HG03039 (cell line): ENCODE measurements around the gene TEX2.
A peak's percentile ranks its signal among the peaks of the same experiment; 100 is the strongest.

Source experiments
- ATAC-seq: cut with Tn5 transposase; IDR thresholded peaks from one replicate; pipeline ENCODE4 v1.9.1; 2021; ENCODE audit warnings: mild to moderate bottlenecking, moderate library complexity; ENCODE audit not compliant: unreplicated experiment

Gene TEX2

DNA sequence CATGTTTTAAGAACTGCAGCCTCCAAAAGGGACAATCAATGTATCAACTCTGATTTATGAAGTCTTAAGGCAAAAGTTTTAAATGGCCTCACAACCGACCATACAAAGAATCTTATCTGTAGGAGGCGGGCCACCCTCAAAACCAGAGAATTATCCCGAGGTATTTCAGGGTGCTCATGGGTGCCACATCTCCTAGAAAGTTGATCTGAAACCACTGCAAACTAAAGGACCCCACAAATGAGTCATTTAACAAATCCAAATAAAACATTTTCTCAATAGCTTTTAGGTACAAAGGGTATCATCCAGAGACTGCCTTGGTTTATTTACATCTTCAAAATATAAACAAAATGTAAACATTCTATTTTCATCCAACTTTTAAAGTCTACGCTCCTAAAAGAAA lies 139.9 kb downstream of the TEX2 start:
- no peak for ATAC-seq

DNA sequence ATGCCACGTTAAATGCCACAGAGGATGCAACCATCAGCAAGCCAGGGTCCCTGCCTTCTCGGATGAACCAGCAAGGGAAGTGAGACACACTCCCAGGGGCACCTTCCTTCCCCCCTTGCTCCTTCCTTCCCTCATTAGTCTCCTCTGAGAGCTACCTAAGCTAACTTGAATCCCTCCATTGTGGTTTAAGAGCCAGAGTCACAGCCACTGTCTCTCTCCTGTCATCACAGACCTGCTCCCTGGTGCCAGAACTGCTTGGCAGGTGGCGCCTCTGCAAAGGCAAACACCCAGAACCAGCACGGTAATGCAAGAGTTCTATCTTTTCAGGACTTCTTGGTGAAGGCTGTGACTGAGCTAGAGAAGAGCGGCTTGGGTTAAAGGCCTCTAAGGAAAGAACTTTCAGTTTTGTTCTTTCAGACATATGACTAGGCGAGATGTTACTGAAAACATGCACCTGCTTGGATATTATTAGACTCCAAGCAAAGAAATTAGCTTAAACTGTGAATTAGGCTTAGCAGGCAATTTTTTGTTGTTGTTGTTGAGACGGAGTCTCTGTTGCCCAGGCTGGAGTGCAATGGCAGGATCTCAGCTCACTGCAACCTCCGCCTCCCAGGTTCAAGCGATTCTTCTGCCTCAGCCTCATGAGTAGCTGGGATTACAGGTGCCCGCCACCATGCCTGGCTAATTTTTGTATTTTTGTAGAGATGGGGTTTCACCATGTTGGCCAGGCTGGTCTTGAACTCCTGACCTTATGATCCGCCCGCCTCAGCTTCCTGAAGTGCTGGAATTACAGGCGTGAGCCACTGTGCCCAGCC lies 141.9 kb downstream of the TEX2 start:
- peak; percentile 51 for ATAC-seq

DNA sequence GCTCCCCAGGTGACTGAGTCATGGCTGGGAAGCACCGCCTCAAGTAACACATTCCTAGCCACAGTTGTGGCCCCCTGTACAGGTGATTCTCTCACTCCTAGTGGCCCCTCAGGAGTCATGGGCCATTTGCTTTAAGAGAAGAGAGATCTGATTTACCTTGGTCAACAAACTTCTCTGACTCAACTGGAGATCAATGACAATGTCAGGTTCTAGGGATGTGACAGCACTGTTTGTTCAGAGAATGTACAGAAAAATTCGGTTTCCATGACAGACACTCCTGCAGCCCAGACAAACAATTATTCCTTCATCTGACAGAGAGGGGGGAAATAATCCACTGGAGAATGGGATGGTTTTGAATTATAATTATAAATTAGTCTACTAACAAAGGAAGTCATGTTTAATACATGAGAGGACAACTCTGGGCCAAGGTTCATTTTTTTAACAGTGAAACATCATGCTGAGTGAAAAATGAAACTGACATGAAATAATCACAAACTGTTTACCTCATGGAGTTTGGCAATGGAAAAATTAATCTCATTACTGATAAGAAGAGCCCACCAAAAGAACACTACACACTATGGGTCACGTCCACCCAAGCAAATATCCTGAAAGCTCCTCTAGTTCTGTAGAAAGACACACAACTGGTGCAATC lies 142.8 kb downstream of the TEX2 start:
- no peak for ATAC-seq

DNA sequence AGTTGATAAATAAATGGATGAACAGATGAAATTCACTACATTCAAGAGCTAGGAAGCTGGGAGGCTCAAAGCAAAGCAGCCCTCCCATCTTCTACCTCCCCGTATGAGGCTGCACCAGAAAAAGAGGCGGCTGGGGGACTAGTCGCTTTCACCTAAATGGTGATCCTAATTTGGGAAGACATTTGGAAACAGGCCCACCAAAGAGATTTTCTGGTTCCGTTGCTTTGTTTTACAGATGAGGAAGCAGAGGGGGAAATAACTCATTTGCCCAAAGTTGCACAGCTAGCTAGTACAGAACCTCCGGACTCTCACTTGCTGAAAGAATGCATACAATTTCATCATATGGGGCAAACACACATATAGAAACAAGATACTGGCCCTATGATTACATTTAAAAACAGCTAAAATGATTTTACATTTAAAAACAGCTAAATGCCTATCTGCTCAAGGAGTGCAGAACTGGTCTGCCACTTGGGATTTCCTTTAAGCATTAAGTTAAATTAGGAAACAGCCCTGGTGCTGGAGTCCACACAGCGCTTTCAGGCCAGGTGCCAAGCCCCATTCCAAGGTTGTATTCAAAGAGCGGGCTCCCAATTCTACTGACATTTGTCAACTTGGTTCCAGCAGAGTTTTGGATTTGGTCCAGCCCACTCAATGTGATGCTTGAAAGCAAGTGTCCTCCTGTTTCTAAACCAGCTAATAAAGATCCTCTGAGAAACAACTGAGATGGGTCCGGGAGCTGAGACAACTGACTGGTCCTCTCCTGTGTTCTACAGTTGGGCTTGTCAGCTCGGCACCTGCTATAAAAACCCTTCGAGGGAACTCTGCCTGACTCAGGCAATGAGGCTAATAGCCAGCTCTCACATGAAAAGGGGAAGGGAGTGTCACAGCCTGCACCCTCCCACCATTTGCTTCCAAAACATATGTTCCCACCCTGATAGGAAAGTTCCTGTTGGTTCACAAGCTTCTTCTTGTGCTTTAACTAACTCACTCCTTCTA lies 144.8 kb downstream of the TEX2 start:
- no peak for ATAC-seq

DNA sequence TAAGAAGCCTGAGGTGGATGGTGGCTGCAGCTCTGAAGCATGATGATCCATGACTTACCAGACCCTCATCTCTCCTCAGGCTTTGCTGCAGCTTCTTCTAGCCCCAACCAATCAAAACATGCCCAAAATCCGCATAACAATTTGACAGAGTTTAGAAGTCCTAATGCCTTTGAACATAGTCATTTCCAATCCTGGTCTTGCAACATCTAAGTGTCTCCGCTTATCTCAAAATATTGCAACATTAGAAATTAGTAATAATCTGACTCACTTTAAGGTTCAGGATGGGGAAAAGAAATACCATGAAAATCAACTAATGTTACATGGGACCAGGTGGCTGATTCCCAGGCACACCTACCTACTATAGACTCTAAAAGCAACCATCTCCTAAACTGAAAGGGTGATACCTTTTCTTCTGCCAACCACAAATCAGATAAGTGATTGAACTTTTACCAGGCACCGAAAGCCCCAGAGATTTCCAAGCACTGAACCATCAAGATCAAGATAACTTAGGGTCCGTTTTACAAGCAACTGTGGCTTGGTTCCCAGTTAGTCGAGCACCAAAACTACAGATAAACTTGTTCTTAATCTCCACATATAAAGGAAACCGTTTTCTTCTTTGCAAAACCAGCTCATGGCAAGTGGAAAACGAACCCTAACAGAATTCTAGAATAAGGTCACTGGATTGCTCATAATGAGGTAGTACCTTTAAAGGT lies 147.1 kb downstream of the TEX2 start:
- ATAC-seq: no peak

DNA sequence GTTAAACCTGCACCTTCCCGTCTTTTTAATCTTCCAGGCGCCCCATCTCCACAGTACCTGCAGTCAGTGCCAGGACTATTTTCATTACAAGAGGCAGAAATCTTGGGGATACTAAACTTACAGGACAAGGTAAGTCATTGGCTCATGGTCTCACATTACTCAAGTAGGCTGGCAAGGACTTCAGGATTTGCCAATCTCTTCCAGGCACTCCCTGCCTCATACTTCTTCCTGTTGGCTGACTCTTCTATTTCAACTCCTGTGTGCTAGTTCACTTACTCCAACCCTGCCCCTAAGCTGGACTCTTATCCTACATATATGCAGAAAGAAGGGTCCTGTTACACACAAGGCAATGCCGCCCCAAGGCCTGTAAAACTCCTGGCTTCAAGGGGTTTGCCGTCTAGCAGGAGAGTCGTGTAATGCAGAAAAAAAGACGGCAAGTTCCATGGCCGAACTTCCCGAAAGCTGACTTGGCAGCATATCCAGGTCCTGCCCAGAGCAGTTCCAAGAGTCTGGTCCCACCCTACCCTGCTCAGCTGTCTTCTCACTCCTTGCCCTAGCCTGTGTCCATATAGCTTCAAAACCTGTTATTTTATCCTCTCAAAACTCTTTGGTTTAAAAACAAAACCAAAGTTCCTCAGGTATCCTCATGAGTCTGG lies 147.9 kb downstream of the TEX2 start:
- no peak for ATAC-seq

DNA sequence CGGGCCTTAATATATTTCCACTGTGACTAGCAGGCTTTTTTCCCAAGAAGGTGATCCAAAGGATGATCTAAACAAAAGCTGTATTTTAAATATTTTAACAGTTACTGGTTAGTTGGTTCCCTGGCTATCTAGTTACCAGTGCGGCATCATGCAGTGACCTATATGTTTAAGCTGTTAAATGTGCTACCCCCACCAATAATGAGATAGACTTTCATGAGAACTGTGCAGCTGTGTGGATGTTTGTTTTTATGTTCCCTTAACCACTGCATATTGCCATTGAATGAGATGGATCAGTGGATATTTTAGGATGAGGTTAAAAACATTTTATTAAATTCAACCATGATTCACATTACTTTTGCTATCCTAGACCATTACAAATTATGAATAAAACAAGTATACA lies 150.1 kb downstream of the TEX2 start:
- no peak for ATAC-seq

DNA sequence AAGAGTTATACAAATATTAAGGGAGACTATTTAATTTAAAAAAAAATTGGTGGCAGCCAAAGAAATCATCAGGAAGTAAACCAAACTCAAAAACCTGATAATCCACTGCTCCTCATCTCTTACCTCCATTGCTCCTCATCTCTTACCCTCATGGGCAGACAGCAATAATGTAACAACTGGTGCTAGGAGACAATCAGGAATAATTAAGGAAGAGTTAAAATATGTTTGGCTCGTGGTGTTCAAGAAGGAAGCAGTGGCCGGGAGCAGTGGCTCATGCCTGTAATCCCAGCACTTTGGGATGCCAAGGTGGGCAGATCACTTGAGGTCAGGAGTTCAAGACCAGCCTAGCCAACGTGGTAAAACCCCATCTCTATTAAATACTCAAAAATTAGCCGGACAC lies 151.2 kb downstream of the TEX2 start:
- ATAC-seq: no peak

DNA sequence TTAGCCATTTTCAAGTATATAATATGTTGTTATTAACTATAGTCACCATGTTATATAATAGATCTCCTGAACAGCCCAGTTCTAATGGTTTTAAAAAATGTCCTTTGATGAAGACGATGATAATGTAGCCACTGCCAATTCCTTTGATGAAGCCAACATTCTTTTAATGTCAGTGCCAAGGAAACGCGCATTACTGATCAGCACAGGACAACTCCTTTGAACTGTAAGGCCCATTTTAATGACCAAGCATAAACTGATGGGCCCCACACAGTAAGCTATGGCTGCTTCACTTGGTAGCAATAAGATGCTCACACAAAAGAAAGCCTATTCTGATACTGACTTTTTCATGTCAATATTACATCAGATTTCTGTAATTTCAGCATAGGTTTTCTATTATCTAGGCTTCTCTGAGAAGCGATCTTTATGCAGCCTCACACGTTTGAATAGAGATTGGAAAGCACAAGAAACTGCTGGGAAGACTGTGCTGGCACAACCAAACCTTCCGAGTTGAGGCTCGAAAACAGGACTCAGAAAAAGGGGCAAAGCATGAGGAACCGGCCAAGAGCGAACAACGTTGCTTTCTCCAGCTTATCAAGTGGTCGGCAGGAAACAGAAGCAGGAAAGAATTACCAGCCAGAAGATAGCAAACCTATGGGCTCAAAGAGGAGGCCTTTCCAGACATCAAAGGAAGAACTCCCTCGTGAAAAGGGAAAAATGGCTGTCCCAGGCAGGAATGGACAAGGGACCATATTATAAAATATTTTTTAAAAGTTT lies 152.5 kb downstream of the TEX2 start:
- no peak for ATAC-seq

DNA sequence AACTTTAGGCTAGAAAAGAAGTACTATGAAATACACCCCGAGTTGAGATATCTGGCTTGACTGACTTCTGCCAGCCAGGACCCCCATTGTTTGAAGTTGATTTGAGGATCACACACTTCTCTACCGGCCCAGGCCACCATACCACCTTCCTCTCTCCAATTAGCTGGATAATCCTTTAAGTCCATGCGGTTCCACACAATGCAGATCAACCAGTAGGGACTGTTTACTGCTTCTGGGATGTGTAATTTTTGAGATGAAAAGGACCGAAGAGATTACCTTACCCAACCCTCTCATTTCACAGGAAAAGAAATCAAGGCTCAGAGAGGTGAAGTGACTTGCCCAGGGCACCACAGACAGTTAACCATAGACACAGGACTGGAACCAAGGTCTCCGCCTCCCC lies 153.7 kb downstream of the TEX2 start:
- no peak for ATAC-seq

DNA sequence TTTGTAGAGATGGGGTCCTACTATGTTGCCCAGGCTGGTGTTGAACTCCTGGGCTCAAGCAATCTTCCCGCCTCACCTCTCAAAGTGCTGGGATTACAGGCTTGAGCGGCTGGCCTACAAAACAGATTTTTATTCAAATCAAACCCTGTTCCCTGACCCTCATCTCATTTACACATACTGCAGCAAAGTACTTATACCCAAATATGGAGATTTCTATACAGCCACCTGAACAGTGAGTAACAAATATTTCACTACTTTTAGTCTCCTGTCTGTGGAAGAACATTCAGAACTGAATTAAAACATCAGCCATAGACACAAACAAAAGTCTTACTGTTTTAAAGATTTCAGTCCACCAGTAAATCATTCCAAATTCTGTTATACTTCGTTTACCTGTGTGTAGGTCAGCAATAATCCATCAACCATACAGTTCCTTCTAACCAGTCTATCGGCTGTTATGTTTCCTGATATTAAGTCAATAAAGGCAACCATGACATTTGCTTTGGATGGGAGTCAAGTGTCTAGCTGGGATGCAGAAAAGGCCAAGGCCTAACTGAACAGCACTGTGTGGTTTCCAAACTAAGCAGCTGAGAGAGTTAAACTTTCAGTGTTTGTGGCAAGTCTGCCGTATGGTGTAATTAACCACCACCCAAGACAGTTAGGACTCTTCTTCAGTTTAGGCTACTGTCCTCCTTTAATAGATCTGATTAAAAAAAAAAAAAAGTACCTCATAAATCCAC lies 155.4 kb downstream of the TEX2 start:
- no peak for ATAC-seq

DNA sequence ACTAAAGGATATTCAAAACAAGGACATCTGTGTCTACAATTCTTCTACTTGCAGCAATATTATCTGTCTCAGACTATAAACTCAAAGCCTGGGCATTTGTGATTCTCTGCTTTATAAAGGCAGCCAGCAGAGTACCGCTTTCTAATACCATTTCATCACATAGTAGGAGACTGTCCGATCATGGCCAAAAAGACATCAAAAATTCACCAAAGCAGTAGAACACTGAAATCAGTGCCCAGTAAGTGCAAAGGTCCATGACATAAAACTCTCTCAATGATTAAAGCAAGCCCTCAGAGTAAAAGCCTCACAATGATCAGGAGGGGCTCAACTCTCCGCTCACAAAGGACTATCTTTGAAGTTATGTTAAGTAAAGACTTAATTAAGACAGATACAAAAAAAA lies 156.1 kb downstream of the TEX2 start:
- no peak for ATAC-seq

DNA sequence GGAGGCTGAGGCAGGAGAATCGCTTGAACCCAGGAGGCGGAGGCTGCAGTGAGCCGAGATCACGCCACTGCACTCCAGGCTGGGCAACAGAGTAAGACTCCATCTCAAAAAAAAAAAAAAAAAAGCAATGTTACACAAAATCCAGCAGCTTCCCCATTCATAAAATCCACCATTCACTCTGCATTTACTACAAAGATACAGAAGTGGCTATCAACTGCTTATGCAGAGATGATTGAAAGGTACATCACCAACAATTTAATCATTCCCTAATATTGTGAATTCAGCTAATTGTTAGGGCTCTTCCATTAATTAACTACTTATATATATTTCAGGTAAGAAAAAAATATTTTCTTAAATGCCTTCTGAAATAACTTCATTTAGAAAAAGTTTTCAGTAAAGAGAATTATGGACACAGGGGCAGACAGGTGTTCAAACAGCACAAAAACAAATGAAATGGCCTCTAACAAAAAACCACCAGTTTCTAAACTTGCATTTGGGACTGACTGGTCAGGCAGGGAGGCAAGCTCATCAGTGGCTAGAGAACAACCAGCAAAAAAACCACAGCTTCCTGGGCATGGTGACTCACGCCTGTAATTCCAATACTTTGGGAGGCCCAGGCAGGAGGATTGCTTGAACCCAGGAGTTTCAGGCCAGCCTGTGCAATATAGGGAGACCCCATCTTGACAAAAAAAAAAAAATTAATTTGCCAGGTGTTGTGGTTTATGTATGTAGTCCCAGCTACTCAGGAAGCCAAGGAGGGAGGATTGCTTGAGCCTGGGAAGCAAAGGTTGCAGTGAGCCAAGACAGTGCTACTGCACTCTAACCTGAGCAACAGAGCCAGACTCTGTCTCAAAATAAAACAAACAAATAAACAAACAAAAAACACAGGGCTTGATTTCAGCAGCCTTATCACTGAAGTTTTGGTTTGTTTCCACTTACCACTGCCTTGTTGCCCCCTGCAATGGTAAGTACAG lies 159.4 kb downstream of the TEX2 start:
- ATAC-seq: no peak

DNA sequence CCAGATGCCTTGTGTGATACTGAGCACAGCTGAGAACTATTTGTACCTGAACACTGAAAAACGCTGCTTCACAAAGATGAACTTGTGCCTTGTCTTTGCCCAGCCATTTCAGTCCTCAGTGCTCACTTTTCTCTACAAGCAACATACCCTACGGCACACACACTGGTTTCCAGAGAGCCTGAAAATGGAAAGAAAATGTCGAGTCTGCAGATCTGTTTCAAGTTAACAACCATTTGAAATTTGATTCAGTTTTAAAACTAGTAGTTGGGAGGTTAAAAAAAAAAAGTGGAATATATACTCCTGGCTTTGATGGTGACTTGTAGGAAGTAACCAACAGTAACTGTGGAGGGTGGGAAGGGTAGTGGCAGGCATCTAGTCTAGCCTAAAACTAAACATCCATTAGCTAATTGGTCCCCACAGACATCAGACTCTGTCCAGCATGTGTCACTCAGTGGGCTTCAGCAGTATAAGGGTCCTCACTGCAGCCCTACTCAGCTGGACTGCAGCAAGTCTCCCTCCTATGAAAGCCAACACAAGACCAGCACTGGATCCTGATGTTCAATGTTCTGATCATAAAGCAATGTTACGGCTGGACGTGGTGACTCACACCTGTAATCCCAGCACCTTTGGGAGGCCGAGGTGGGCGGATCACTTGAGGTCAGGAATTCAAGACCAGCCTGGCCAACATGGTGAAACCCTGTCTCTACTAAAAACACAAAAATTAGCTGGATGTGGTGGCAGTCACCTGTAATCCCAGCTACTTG lies 160.3 kb downstream of the TEX2 start:
- ATAC-seq: no peak

DNA sequence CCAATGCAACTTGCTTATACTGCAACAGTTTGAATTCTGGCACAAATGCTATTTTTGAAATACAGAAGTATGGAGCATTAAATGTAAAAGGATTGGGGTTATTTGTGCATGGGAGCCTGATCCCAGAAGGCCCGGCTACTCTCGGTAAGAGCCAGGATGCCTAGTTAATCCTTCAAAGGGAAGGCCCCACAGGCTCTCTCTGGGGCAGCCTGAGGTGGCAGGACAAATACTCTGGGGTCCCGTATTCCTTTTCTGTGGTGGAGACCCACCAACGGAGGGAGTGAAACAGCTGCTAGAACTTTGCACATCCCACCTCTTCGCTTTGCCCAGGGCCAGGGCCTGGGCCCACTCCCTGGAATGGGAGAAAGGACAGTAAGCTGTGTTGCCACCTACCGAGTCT lies 163.5 kb downstream of the TEX2 start:
- no peak for ATAC-seq
